ENCODE data around the gene POU2AF1. TPM values are rescaled to one million over a fixed set of nuclear protein-coding genes. Genes with fewer than 3 reads are reported as not detected.

Gene POU2AF1
- total RNA-seq, 3 donors from 2014 or later (not counting 1 experiment from before 2014, with no cell fraction given): 0.82 to 16.8 (median 1.1) TPM

- no peak for TF ChIP-seq CTCF (IDR thresholded peaks at IDR 0.05)
- 82% methylated on average over 21 of the region's 22 CpGs for WGBS (ENCODE audit: insufficient coverage)
- H3K4me3 ChIP-seq (ENCODE audit: low read length): no peak overlapping the region
- H3K4me1 Mint-ChIP-seq: no peaks in the 10 kb centered on the region
- H3K4me1 ChIP-seq (ENCODE audit: control insufficient read depth, insufficient read depth, low read length): peaks cover 2% of the 10 kb centered on the region
- no peak overlapping the region for H3K4me3 Mint-ChIP-seq
- H3K27me3 Mint-ChIP-seq (ENCODE audit: low read depth in 2 of 2): no peaks in the 10 kb centered on the region
- H3K36me3 ChIP-seq (ENCODE audit: control insufficient read depth, insufficient read depth, low read length): no peaks in the 10 kb centered on the region
- no peaks in the 10 kb centered on the region for H3K36me3 Mint-ChIP-seq
- ATAC-seq (peak in 1 of 3 donors; percentile 34), DNase-seq (no peak)
- H3K9me3 Mint-ChIP-seq: no peaks in the 10 kb centered on the region
- intact Hi-C loops (cut with micrococcal nuclease): no loop called here
- H3K27ac Mint-ChIP-seq: no peak overlapping the region
- H3K27me3 ChIP-seq (ENCODE audit: control insufficient read depth, insufficient read depth, low read length): no peaks in the 10 kb centered on the region
- no peaks in the 10 kb centered on the region for H3K9me3 ChIP-seq (ENCODE audit: control insufficient read depth, insufficient read depth, low read length)
- no peak overlapping the region for H3K27ac ChIP-seq (ENCODE audit: low read length)
These were observed 20.8 kb downstream of the POU2AF1 start for GRCh38 chr11:111358038-111359001.

GRCh38 chr11:111357150-111358037 is 21.7 kb downstream of the POU2AF1 start:
- no peaks in the 10 kb centered on the region for H3K36me3 ChIP-seq (ENCODE audit: control insufficient read depth, insufficient read depth, low read length)
- Mint-ChIP-seq H3K4me1 (no peaks in the 10 kb centered on the region), H3K4me3 (no peak overlapping the region), H3K27me3 (ENCODE audit: low read depth in 2 of 2) (no peaks in the 10 kb centered on the region), H3K27ac (no peak overlapping the region), H3K36me3 (no peaks in the 10 kb centered on the region), H3K9me3 (no peaks in the 10 kb centered on the region)
- ATAC-seq (no peak), DNase-seq (no peak)
- H3K27ac ChIP-seq (ENCODE audit: low read length): no peak overlapping the region
- TF ChIP-seq CTCF (IDR thresholded peaks at IDR 0.05): no peak
- intact Hi-C loops (cut with micrococcal nuclease): no loop called here
- 94% methylated on average over 18 of the region's 18 CpGs for WGBS (ENCODE audit: insufficient coverage)
- no peaks in the 10 kb centered on the region for H3K9me3 ChIP-seq (ENCODE audit: control insufficient read depth, insufficient read depth, low read length)
- H3K27me3 ChIP-seq (ENCODE audit: control insufficient read depth, insufficient read depth, low read length): no peaks in the 10 kb centered on the region
- H3K4me3 ChIP-seq (ENCODE audit: low read length): no peak overlapping the region
- peaks cover 2% of the 10 kb centered on the region for H3K4me1 ChIP-seq (ENCODE audit: control insufficient read depth, insufficient read depth, low read length)

DNA sequence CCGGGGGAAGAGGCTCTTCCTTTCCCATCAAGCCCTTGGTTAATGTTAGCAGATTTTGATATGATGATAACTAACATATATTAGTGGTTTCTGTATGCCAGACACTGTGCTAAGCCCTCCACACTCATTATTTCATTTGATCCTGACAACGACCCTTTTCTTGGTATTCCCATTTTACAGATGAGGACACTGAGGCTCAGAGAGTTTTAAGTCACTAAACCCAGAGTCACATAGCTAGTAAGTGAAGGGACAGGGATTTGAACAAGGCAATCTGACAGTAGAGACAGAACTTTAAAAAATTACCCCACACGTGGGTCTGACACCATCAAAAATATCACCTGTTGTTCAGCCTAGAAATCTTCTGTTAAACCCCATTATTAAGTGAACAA is 22.4 kb downstream of the POU2AF1 start:
- intact Hi-C loops (cut with micrococcal nuclease): no loop called here
- no peak overlapping the region for H3K4me3 ChIP-seq (ENCODE audit: low read length)

More for the DNA sequence above, 22.4 kb downstream of the POU2AF1 start:
- Histone ChIP-seq H3K4me1 (ENCODE audit: control insufficient read depth, insufficient read depth, low read length) (peaks cover 2% of the 10 kb centered on the region), H3K9me3 (ENCODE audit: control insufficient read depth, insufficient read depth, low read length) (no peaks in the 10 kb centered on the region), H3K27me3 (ENCODE audit: control insufficient read depth, insufficient read depth, low read length) (no peaks in the 10 kb centered on the region), H3K36me3 (ENCODE audit: control insufficient read depth, insufficient read depth, low read length) (no peaks in the 10 kb centered on the region), H3K27ac (ENCODE audit: low read length) (no peak overlapping the region)
- ATAC-seq (no peak), DNase-seq (no peak)
- Mint-ChIP-seq H3K4me1 (no peaks in the 10 kb centered on the region), H3K9me3 (no peaks in the 10 kb centered on the region), H3K36me3 (no peaks in the 10 kb centered on the region), H3K4me3 (no peak overlapping the region), H3K27ac (no peak overlapping the region), H3K27me3 (ENCODE audit: low read depth in 2 of 2) (no peaks in the 10 kb centered on the region)
- WGBS (ENCODE audit: insufficient coverage): 76% methylated on average over 2 of the region's 3 CpGs
- no peak for TF ChIP-seq CTCF (IDR thresholded peaks at IDR 0.05)
